ENCODE results near the gene BMP7. TPM values are rescaled to one million over a fixed set of nuclear protein-coding genes. Genes with fewer than 3 reads are reported as not detected.
A peak's percentile ranks its signal among the peaks of the same experiment; 100 is the strongest.

The BMP7 gene
- total and polyA plus RNA-seq, 2 of the 13 experiments (the other 11 are each of a cell fraction or from before 2014, with no cell fraction given), result not detected

DNA sequence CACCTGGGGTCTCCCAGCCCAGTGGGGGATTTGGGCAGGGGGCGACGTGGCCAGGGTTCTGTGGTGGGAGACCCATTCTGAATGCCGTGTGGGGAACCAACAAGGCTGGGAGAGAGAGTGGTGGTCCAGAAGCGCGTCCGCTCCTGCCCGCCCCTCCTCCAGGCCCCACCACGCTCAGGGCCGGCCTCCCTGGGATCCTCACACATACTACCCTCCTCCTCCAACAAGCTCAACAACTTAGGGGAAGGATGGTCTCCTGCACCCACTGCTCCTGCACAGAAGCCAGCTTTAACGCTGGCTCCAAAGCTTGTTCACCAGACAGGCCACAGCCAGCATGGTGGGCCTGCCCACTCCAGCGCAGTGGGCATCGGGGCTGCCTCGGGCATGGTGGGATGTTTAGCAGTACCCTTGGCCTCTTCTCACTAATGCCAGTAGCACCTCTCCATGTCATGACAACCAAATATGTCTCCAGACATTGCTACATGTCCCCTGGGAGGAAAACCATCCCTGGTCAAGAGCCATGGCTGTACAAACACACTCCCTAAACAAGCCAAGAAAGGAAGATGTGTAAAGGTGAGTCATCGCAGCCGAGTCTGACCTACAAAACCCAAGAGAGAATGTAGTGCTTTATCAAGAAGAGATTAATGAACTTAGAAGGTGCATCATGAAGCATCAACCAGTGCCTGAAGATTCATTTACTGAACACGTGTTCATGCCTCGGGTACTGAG, 75.7 kb downstream of the BMP7 start:
- Histone ChIP-seq H3K27me3 (ENCODE audit: control insufficient read depth in 1 of 2, insufficient read depth in 2 of 2, low read length in 2 of 2) (peaks cover 10 to 45% of the 10 kb centered on the region in 2 experiments; a peak in 4 of 5 replicates), H3K27ac (ENCODE audit: extremely low read length, insufficient read depth, low read length) (no peak overlapping the region), H2AFZ (ENCODE audit: low read length) (no peak overlapping the region), H3K4me3 (replicated peaks in 1 of 3; ENCODE audit: insufficient read depth in 1 of 3, low read depth in 2 of 3, low read length in 3 of 3) (no peak overlapping the region), H4K20me1 (ENCODE audit: insufficient read depth, low read length) (no peaks in the 10 kb centered on the region), H3K79me2 (ENCODE audit: insufficient read depth, low read length) (no peaks in the 10 kb centered on the region), H3K4me2 (ENCODE audit: low read depth, low read length) (no peak overlapping the region), H3K9ac (ENCODE audit: insufficient read depth, low read depth, low read length) (no peak overlapping the region), H3K4me1 (ENCODE audit: insufficient read depth, low read length) (no peaks in the 10 kb centered on the region), H3K9me3 (ENCODE audit: low read length) (no peaks in the 10 kb centered on the region), H3K36me3 (replicated peaks in 1 of 2; ENCODE audit: control insufficient read depth in 1 of 2, insufficient read depth in 2 of 2, low read length in 2 of 2) (no peaks in the 10 kb centered on the region)
- BruUV-seq (replicated peaks), result no TSS peak
- intact Hi-C loops (cut with micrococcal nuclease; ENCODE audit: unreplicated experiment) (no loop called here), in situ Hi-C loops (cut with HindIII; ENCODE audit: extremely low pct_ligation_motif_present, low pct_unique_long_range_greater_than_20kb) (no loop called here)
- DNase-seq (ENCODE audit: low spot score) (no peak), FAIRE-seq (no peak), ATAC-seq (no peak; the same call in 2 of the 3 replicates)
- CTCF ChIA-PET (ENCODE audit: low intra/inter-chr PET ratio, low total read pairs), result no interaction called here
- POLR2A ChIA-PET, result no interaction called here
- TF ChIP-seq HNRNPUL1 (IDR thresholded peaks at IDR 0.05; ENCODE audit: low read depth, low read length), result no peak
- 46% methylated on average over 17 of the region's 17 CpGs for WGBS (ENCODE audit: low lambda C conversion rate)

DNA sequence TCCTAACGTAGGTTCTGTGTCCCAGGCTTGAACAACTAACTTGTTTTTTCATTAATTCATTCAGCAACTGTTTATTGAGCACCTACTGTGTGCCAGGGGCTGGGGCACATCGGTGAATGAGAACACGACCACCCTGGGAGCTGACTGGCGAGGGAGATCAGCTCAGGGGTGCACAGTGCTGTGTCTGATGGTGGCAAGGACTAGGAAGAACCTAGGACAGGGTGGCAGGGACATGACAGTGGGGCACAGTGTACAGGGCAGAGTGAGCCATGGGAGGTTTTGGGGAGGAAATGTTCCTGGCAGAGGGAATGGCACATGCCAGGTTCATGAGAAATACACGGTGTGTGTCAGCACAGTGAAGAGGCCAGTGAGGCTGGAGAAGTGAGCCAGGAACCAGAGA, 76.7 kb downstream of the BMP7 start:
- ChIA-PET CTCF (ENCODE audit: low intra/inter-chr PET ratio, low total read pairs) (no interaction called here), POLR2A (no interaction called here)
- Histone ChIP-seq H2AFZ (ENCODE audit: low read length) (no peak overlapping the region), H3K79me2 (ENCODE audit: insufficient read depth, low read length) (no peaks in the 10 kb centered on the region), H3K27ac (ENCODE audit: extremely low read length, insufficient read depth, low read length) (no peak overlapping the region), H3K4me2 (ENCODE audit: low read depth, low read length) (no peak overlapping the region), H3K9ac (ENCODE audit: insufficient read depth, low read depth, low read length) (no peak overlapping the region), H4K20me1 (ENCODE audit: insufficient read depth, low read length) (no peaks in the 10 kb centered on the region), H3K9me3 (ENCODE audit: low read length) (no peaks in the 10 kb centered on the region), H3K27me3 (ENCODE audit: control insufficient read depth in 1 of 2, insufficient read depth in 2 of 2, low read length in 2 of 2) (peaks cover 5 to 42% of the 10 kb centered on the region in 2 experiments; a peak in 4 of 5 replicates), H3K4me1 (ENCODE audit: insufficient read depth, low read length) (no peaks in the 10 kb centered on the region), H3K36me3 (replicated peaks in 1 of 2; ENCODE audit: control insufficient read depth in 1 of 2, insufficient read depth in 2 of 2, low read length in 2 of 2) (no peaks in the 10 kb centered on the region), H3K4me3 (replicated peaks in 1 of 3; ENCODE audit: insufficient read depth in 1 of 3, low read depth in 2 of 3, low read length in 3 of 3) (no peak overlapping the region)
- no TSS peak for BruUV-seq (replicated peaks)
- FAIRE-seq (no peak), DNase-seq (ENCODE audit: low spot score) (no peak), ATAC-seq (peak; percentile 21; the same call in 2 of the 3 replicates)
- in situ Hi-C loops (cut with HindIII; ENCODE audit: extremely low pct_ligation_motif_present, low pct_unique_long_range_greater_than_20kb), result no loop called here
- WGBS (ENCODE audit: low lambda C conversion rate), result 14% methylated on average over 5 of the region's 5 CpGs
- TF ChIP-seq ZBTB42 (CRISPR knock-in tag; IDR thresholded peaks at IDR 0.05) (no peak), ZKSCAN1 (IDR thresholded peaks at IDR 0.05; ENCODE audit: low read length) (0 out of 2 replicates have a peak, but pooled peaks have one; percentile 29), BHLHE40 (IDR thresholded peaks at IDR 0.05; ENCODE audit: low read length) (no peak)
- intact Hi-C loops (cut with micrococcal nuclease; ENCODE audit: unreplicated experiment), result no loop called here
